ENCODE measurements around the gene CABP1.
A peak's percentile ranks its signal among the peaks of the same experiment; 100 is the strongest.

The CABP1 gene

DNA sequence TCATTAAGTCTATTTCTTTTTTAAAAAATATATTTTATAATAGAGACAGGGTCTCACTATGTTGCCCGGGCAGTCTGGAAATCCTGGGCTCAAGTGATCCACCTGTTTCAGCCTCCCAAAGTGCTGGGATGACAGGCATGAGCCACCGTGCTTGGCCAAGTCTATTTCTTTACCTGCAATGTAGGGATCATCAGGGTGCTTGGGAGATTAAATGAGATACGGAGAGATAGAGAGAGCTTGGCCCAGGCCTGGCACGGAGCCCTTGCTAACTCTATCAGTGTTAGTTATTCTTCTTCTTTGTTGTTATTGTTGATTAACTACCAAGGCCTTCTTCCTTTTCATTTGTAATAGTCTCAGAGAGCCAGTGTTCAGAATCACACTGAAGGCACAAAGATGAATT is 3.1 kb downstream of the CABP1 start:
- Histone ChIP-seq H3K9ac (ENCODE audit: low read length) (no peak overlapping the region), H3K27ac (ENCODE audit: low read depth, low read length) (no peak overlapping the region), H3K36me3 (ENCODE audit: control insufficient read depth, insufficient read depth, low read length) (no peaks in the 10 kb centered on the region), H3K4me3 (ENCODE audit: low read length) (no peak overlapping the region), H3K4me1 (ENCODE audit: control insufficient read depth, insufficient read depth, low read length) (no peaks in the 10 kb centered on the region), H3K27me3 (ENCODE audit: control insufficient read depth, insufficient read depth, low read length) (peaks cover 29% of the 10 kb centered on the region)

DNA sequence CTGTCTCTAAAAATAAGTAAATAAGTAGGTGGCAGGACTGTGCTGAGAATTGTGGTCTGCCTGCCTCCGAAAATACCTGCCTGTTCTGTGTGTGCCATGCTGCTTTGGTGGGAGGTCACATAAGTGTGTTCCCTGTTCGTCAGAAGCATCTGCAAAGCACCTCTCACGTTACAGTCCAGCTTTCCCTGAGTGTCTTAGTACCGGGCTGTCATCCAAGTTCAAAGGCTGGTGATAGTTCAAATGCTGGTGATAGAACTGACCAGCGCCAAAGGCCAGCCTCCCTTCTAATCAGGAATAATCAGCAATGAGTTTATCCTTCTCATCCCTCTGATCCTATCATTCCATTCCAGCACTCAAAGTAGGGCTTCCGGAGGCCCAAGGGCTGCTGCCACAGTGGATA is 5.6 kb downstream of the CABP1 start:
- no peak overlapping the region for H3K27ac ChIP-seq (ENCODE audit: low read depth, low read length)
- H3K4me3 ChIP-seq (ENCODE audit: low read length) = no peak overlapping the region
- peaks cover 4% of the 10 kb centered on the region for H3K4me1 ChIP-seq (ENCODE audit: control insufficient read depth, insufficient read depth, low read length)
- H3K27me3 ChIP-seq (ENCODE audit: control insufficient read depth, insufficient read depth, low read length) = peaks cover 23% of the 10 kb centered on the region
- H3K9ac ChIP-seq (ENCODE audit: low read length) = no peak overlapping the region
- H3K36me3 ChIP-seq (ENCODE audit: control insufficient read depth, insufficient read depth, low read length) = no peaks in the 10 kb centered on the region

DNA sequence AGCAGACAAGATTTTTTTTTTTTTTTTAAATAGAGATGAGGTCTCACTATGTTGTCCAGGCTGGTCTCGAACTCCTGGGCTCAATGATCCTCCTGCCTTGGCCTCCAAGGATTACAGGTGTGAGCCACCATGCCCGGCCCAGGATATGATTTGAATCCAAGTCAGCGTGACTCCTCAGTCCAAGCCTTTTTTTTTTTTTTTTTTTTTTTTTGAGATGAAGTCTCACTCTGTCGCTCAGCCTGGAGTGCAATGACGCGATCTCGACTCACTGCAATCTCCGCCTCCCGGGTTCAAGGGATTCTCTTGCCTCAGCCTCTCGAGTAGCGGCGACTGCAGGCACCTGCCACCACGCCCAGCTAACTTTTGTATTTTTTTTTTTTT is 6.9 kb downstream of the CABP1 start:
- H3K36me3 ChIP-seq (ENCODE audit: control insufficient read depth, insufficient read depth, low read length) = no peaks in the 10 kb centered on the region
- peaks cover 4% of the 10 kb centered on the region for H3K4me1 ChIP-seq (ENCODE audit: control insufficient read depth, insufficient read depth, low read length)
- H3K4me3 ChIP-seq (ENCODE audit: low read length) = no peak overlapping the region
- H3K27ac ChIP-seq (ENCODE audit: low read depth, low read length) = no peak overlapping the region
- H3K9ac ChIP-seq (ENCODE audit: low read length) = no peak overlapping the region
- peaks cover 16% of the 10 kb centered on the region for H3K27me3 ChIP-seq (ENCODE audit: control insufficient read depth, insufficient read depth, low read length)

DNA sequence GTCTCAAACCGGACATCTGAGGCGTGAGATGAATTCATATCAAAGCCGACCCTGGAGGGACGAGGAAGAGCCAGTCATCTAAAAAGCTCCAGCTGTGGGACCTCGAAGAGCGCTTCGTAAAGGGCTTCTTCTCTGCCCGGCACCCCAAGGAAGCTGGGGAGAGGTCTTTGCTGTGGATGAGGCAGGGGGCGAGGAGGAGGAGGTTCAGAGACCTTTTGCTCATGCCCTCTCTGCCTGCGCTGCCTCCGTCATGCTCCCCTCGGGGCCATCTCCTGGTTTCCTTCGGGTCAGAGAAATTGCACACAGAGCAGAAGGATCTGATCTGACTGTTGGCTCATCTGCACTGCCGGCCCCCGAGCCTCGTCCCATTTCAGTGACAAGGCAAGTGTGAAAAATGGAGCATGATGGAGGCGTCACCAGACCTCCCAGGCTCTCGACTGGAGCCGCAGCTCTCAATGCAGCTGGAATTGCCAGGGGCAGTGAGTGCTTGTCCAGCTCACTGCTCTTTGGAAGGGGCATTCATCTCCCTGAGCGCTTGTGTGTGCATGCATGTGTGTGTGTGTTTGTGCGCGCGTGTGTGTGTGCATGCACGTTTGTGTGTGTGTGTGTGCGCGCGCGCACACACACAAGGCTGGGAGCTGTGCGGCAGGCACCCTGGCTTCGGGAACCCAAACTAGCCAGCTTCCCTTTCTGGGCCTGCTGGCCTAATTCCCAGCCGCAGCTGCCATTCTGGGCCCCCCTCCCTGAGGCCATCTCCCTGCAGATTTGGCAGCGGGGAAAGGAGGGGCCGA is 9.2 kb downstream of the CABP1 start:
- H3K36me3 ChIP-seq (ENCODE audit: control insufficient read depth, insufficient read depth, low read length) = no peaks in the 10 kb centered on the region
- H3K27me3 ChIP-seq (ENCODE audit: control insufficient read depth, insufficient read depth, low read length) = peaks cover 2% of the 10 kb centered on the region
- H3K27ac ChIP-seq (ENCODE audit: low read depth, low read length) = peak overlapping the region; percentile 48
- peaks cover 8% of the 10 kb centered on the region for H3K4me1 ChIP-seq (ENCODE audit: control insufficient read depth, insufficient read depth, low read length)
- H3K4me3 ChIP-seq (ENCODE audit: low read length) = peak overlapping the region; percentile 67
- H3K9ac ChIP-seq (ENCODE audit: low read length) = peak overlapping the region; percentile 32

DNA sequence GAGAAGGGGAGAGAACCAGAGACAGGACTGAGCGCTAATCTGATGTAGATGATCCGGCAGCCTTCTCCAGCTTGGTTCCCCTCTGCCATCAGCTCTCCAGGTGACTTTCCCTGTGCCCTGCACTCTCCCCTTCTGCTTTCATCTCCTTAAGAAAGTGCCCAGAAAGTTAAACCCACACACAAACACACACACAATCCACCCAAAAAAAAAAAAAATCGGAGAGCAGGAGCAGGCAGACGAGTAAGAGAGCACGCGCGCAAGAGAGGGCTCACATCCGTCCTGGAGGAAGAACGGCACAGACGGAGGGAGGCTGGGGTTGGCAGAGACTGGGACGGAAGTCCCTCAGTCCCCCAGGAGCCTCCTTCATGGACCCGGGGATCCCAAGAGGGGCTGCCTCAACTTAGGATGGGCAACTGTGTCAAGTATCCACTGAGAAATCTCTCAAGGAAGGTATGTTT is 9.8 kb downstream of the CABP1 start:
- Histone ChIP-seq H3K4me1 (ENCODE audit: control insufficient read depth, insufficient read depth, low read length) (peaks cover 11% of the 10 kb centered on the region), H3K27ac (ENCODE audit: low read depth, low read length) (no peak overlapping the region), H3K36me3 (ENCODE audit: control insufficient read depth, insufficient read depth, low read length) (no peaks in the 10 kb centered on the region), H3K4me3 (ENCODE audit: low read length) (peak overlapping the region; percentile 67), H3K27me3 (ENCODE audit: control insufficient read depth, insufficient read depth, low read length) (peaks cover 2% of the 10 kb centered on the region), H3K9ac (ENCODE audit: low read length) (no peak overlapping the region)

DNA sequence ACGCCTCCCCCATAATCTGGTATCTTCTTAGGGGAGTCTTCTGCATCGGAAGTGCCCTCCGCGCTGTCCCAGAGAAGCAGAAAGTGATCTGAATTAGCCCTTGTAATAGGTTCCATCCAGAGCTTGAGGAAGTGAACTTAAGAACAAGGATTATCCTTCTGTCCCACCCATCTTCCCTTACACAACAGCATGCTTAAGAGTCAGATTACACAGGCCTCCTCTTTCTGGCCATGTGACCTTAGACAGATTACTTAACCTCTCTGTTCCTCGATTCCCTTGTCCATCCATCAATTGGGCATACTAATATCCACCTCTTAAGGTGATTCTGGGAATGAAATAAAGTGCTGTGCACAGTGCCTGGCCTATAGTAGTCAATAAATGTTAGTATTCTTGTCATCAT is 11.4 kb downstream of the CABP1 start:
- Histone ChIP-seq H3K27me3 (ENCODE audit: control insufficient read depth, insufficient read depth, low read length) (peaks cover 2% of the 10 kb centered on the region), H3K36me3 (ENCODE audit: control insufficient read depth, insufficient read depth, low read length) (no peaks in the 10 kb centered on the region), H3K4me3 (ENCODE audit: low read length) (no peak overlapping the region), H3K4me1 (ENCODE audit: control insufficient read depth, insufficient read depth, low read length) (peaks cover 11% of the 10 kb centered on the region), H3K9ac (ENCODE audit: low read length) (no peak overlapping the region), H3K27ac (ENCODE audit: low read depth, low read length) (no peak overlapping the region)

DNA sequence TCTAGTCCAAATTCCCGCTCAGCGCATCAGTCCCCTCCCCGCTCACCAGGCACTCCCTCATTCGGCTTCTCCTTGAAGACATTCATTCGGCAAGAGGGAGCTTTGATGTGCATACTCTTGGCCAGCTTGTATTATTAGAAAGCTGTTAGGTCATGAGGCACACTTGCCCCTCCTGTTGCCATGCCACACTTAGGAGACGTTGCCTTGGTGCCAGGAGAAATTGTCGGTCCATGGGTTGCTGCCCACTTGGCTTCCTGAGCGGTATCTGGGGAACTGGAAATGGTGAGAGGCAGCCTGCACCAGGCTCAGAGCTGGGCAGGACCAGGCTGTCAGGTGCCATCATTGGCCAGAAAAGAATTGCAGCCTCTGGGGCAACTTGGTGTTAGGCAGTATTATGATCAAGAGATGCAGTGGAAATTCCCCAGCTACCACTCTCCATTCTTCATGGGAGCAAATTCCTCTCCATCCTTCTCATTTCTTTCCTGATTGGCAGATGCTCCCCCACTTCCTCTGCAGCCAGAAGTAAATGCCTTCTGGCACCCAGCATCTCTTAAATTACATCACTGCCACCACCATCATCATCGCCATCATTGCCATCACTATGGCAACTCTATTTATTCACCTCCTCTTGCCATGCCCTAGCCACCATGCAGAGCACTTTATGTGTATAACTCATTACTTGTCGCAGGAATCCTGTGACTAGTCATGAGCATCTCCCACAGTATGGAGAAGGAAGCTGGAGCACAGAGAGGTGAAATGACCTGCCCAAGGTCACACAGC is 12.4 kb downstream of the CABP1 start:
- Histone ChIP-seq H3K27me3 (ENCODE audit: control insufficient read depth, insufficient read depth, low read length) (peaks cover 2% of the 10 kb centered on the region), H3K36me3 (ENCODE audit: control insufficient read depth, insufficient read depth, low read length) (no peaks in the 10 kb centered on the region), H3K9ac (ENCODE audit: low read length) (no peak overlapping the region), H3K4me3 (ENCODE audit: low read length) (no peak overlapping the region), H3K27ac (ENCODE audit: low read depth, low read length) (peak overlapping the region; percentile 11), H3K4me1 (ENCODE audit: control insufficient read depth, insufficient read depth, low read length) (peaks cover 11% of the 10 kb centered on the region)

DNA sequence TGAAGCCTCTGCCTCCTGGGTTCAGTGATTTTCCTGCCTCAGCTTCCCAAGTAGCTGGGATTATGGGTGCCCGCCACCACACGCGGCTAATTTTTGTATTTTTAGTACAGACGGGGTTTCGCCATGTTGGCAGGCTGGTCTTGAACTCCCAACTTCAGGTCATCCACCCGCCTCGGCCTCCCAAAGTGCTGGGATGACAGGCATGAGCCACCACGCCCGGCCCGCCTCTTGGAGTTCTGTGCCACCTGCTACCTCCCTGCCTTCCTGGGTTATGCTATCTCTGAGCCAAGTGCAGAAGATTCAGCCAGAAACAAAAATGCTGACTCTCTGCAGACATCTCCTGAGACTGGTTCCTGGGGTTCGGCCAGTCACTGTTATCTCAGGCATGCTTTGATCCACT is 13.2 kb downstream of the CABP1 start:
- Histone ChIP-seq H3K9ac (ENCODE audit: low read length) (no peak overlapping the region), H3K27ac (ENCODE audit: low read depth, low read length) (peak overlapping the region; percentile 75), H3K4me3 (ENCODE audit: low read length) (no peak overlapping the region), H3K36me3 (ENCODE audit: control insufficient read depth, insufficient read depth, low read length) (no peaks in the 10 kb centered on the region), H3K27me3 (ENCODE audit: control insufficient read depth, insufficient read depth, low read length) (peaks cover 2% of the 10 kb centered on the region), H3K4me1 (ENCODE audit: control insufficient read depth, insufficient read depth, low read length) (peaks cover 11% of the 10 kb centered on the region)

DNA sequence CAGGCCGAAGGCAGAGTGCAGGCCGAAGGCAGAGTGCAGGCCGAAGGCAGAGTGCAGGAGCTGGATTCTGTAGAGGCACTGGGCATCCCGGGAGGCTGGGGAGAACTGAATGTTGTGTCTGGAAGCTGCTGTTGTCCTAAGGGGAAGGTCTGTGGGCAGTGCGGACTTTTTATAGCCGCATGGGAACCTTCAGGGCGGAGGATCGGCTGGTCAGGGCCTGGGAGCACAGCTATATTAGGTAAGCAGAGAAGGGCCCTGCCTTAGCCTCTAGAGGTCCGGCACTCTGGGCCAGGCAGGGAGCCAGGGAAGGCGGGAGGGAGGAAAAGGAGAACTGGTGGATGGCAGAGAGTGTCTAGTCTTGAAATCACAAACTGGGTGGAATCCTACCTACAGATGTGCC is 14.2 kb downstream of the CABP1 start:
- H3K9ac ChIP-seq (ENCODE audit: low read length) = no peak overlapping the region
- peak overlapping the region; percentile 75 for H3K27ac ChIP-seq (ENCODE audit: low read depth, low read length)
- H3K4me3 ChIP-seq (ENCODE audit: low read length) = no peak overlapping the region
- H3K4me1 ChIP-seq (ENCODE audit: control insufficient read depth, insufficient read depth, low read length) = peaks cover 7% of the 10 kb centered on the region
- H3K27me3 ChIP-seq (ENCODE audit: control insufficient read depth, insufficient read depth, low read length) = no peaks in the 10 kb centered on the region
- no peaks in the 10 kb centered on the region for H3K36me3 ChIP-seq (ENCODE audit: control insufficient read depth, insufficient read depth, low read length)

DNA sequence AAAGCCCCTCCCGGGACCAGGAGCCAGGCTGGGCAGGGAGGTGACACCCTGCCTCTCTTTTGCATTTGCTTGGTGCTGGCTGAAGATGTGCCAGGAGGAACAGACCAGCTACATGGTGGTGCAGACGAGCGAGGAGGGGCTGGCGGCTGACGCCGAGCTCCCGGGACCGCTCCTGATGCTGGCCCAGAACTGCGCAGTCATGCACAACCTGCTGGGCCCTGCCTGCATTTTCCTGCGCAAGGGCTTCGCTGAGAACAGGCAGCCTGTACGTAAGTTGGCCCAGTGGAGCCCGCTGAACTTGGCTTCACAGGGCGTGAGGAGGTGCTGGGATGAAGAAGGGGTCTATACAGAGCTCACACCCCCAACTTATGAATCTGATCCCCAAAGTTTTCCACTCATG is 15.6 kb downstream of the CABP1 start:
- Histone ChIP-seq H3K36me3 (ENCODE audit: control insufficient read depth, insufficient read depth, low read length) (no peaks in the 10 kb centered on the region), H3K9ac (ENCODE audit: low read length) (no peak overlapping the region), H3K27me3 (ENCODE audit: control insufficient read depth, insufficient read depth, low read length) (no peaks in the 10 kb centered on the region), H3K4me3 (ENCODE audit: low read length) (no peak overlapping the region), H3K4me1 (ENCODE audit: control insufficient read depth, insufficient read depth, low read length) (peaks cover 7% of the 10 kb centered on the region), H3K27ac (ENCODE audit: low read depth, low read length) (no peak overlapping the region)

DNA sequence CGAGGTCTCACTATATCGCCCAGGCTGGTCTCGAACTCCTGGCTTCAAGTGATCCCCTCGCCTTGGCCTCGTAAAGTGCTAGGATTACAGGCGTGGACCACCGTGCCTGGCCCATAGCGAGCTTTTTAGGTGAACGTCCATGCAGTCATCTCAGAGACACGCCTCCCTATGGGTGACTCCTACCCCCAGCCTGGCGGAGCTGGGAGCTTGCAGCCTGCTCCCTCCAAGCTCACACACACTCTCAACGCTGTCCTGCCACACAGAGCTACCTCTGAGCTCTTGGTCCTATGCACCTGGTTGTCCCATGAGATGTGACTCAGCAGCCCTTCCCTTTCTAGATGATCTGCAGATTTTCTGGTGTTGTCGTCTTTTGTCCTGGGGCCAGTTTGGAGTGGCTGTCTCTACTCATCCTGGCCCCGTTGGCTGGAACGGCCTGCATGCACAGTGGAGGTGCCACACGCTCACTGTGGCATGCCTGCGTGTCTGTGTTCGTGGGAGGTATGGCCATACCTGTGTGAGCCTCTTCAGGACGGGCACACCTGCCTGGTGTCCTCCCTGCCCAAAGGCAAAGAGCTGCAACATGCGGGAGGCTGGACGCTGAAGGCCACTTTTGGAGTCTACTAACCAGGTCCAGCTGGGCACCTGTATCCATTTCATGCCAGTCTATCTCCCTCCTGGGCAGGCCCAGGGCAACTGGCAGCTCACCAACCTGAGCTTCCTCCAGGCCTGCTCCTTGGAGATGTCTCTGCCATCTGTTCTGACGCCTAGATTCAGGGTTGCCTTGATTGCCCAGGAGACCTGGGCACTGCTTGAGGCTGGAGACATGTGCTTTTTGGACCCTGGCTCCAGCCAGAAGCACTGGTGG is 18.1 kb downstream of the CABP1 start:
- H3K27ac ChIP-seq (ENCODE audit: low read depth, low read length) = no peak overlapping the region
- no peak overlapping the region for H3K4me3 ChIP-seq (ENCODE audit: low read length)
- no peak overlapping the region for H3K9ac ChIP-seq (ENCODE audit: low read length)
- H3K4me1 ChIP-seq (ENCODE audit: control insufficient read depth, insufficient read depth, low read length) = peaks cover 7% of the 10 kb centered on the region
- no peaks in the 10 kb centered on the region for H3K36me3 ChIP-seq (ENCODE audit: control insufficient read depth, insufficient read depth, low read length)
- H3K27me3 ChIP-seq (ENCODE audit: control insufficient read depth, insufficient read depth, low read length) = no peaks in the 10 kb centered on the region

DNA sequence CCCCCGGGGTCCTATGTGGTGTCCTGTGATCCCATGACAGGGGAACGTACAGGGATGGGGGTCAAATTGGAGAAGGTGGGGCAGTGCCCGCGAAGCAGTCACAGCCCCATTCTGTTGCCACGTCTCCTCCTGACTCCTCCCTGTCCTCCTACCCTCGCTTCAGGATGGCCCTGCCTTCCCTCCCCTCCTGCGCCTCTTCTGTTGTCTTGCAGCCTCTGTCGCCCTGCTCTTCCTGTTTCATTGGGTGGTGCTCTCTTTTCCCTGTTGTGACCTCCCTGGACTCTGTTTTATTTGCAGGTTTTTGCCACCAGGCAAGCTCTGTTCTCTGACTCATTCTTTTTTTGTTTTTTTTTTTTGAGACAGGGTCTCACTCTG is 18.7 kb downstream of the CABP1 start:
- Histone ChIP-seq H3K27ac (ENCODE audit: low read depth, low read length) (no peak overlapping the region), H3K9ac (ENCODE audit: low read length) (no peak overlapping the region), H3K4me1 (ENCODE audit: control insufficient read depth, insufficient read depth, low read length) (peaks cover 5% of the 10 kb centered on the region), H3K27me3 (ENCODE audit: control insufficient read depth, insufficient read depth, low read length) (no peaks in the 10 kb centered on the region), H3K36me3 (ENCODE audit: control insufficient read depth, insufficient read depth, low read length) (no peaks in the 10 kb centered on the region), H3K4me3 (ENCODE audit: low read length) (no peak overlapping the region)

Measured in rectal smooth muscle tissue (tissue), 1 donor.